Glomerular endothelial cell (primary cell): ENCODE results near the gene IST1. TPM values are rescaled to one million over a fixed set of nuclear protein-coding genes. Genes with fewer than 3 reads are reported as not detected.

Experiments
- DNase-seq: peaks from one replicate; pipeline ENCODE4 v3.0.0-alpha.2; 2011; ENCODE audit warnings: low read depth, low spot score; ENCODE audit errors: extremely low read depth
- total RNA-seq: library from RNA; depleted of rRNA; stranded (reverse); fragments of >200 nt; gene quantifications from 2 replicates; pipeline ENCODE4 v1.2.3, GENCODE V29; 2015

Gene IST1
- total RNA-seq, 1 donor from 2014 or later, result 192 TPM

- peak; percentile 63 for DNase-seq
Measured at GRCh38 chr16:71961066-71962039, 66.0 kb downstream of the IST1 start.

DNA sequence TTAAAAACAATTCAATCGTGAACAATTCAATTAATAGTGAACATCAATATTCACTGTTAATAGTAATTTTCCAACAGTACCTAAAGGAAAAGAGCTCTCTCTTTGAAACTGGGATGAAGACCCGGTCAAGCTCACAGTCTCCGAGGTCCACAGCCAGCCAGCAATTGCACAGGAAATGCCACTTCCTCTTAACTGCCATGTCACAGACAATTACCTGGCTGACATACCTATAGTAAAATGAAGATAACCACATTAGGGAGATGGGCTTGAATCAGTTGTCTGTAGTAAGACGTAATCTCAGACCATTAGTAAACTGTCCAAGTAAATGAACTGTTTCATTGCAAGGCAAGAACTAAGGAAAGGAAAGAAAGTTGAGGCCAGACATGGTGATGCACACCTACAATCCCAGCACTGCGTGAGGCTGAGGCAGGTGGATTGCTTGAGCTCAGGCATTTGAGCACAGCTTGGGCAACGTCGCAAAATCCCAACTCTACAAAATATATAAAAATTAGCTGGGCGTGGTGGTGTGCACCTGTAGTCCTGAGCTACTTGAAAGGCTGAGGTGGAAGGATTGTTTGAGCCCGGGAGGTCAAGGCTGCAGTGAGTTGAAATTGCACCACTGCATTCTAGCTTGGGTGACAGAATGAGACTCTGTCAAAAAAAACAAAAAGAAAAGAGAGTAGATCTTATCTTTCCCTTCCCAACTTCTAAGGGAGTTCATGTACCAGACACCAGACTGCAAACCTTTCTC, 68.0 kb downstream of the IST1 start:
- no peak for DNase-seq

DNA sequence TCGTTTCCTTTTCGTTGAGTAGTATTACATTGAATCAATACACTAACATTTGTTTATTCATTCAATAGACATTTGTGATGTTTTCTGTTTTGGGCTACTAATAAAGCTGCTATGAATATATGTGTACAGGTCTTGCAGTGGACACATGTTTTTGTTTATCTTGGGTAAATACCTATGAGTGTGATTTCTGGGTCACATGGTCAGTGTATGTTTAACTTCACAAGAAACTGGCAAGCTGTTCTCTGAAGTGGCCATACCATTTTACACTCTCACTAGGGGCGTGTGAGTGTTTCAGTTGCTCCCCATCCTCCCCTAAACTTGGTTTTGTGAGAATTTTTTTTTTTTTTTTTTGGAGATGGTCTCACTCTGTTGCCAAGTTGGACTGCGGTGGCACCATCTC, 69.9 kb downstream of the IST1 start:
- DNase-seq, result no peak

DNA sequence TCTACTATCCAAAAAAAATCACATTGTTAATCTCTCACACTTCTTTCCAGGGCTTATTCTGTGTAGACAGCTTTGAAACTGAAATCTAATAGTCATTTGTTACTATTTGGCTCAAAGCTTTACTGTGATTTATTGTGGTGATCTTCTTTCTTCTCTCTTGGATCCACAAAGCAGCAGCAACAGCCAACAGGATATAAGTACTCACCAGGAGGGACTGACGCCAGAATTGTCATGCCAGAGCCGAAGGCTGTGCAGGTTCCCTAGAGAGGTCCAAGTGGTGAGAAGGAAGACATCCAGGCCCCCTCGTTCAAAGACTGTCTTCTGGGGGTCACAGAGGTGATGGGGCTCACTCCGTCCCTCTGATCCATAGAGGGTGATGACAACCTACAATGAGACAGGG, 71.6 kb downstream of the IST1 start:
- DNase-seq, result no peak

- DNase-seq, result no peak
Measured at GRCh38 chr16:71969353-71969752, 74.0 kb downstream of the IST1 start.

- no peak for DNase-seq
Measured at GRCh38 chr16:71971571-71971970, 76.2 kb downstream of the IST1 start.

DNA sequence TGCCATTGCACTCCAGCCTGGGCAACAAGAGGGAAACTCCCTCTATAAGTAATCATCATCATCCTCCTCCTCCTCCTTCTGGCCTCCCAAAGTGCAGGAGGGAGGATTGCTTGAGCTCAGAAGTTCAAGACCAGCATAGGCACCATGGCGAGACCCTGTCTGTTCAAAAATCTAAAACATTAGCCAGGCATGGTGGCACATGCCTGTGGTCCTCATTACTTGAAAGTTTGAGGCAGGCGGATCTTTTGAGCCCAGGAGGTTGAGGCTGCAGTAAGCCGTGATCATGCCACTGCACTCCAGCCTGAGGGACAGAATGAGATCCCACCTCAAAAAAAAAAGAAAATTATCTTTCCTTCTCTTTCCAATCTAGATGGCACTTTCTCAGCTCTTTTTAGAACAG, 77.0 kb downstream of the IST1 start:
- DNase-seq, result no peak

GRCh38 chr16:71973001-71973400, 77.7 kb downstream of the IST1 start:
- no peak for DNase-seq

DNA sequence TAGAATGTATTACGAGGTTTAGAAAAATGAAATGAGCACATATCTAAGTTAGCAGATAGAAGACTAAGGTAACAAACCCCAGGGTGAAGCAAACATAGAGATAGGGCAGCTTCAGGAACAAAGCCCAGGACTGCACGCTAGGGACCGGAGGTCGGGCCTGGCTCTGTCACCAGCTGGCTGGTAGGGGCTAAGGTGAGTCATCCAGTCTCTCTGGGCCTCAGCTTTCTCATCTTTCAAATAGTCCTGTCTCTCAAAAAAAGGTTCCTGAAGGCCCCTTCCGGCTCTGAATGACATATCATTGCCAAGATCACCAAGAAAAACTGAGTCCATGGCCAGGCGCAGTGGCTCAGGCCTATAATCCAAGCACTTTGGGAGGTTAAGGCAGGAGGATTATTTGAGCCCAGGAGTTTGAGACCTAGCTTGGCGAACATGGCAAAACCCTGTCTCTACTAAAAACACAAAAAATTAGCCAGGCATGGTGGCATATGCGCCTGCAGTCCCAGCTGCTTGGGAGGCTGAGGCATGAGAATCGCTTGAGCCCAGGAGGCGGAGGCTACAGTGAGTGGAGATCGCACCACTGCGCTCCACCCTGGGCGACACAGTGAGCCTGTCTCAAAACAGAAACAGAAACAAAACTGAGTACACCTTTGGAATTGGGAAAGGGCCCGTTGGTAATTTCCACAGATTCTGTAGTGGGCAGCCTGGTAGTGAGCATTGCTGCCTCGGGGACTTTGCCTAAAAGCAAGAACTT, 78.9 kb downstream of the IST1 start:
- DNase-seq, result no peak

Other genes with a start within 250 kb of the IST1 start
- gene PHLPP2, start 170.8 kb upstream of the IST1 start, total RNA-seq, result 6.1 and 8.3 TPM in 2 replicates
- 51.9 and 75.7 TPM in 2 replicates for gene AP1G1, start 86.7 kb upstream of the IST1 start, total RNA-seq
- gene ATXN1L, start 49.6 kb upstream of the IST1 start, total RNA-seq, result 26.1 and 26.9 TPM in 2 replicates
- 3.5 and 9.0 TPM in 2 replicates for gene ZNF821, start 11.3 kb upstream of the IST1 start, total RNA-seq
- gene PKD1L3, start 104.9 kb downstream of the IST1 start, total RNA-seq, result not detected in 2 replicates
- 2.7 and 3.6 TPM in 2 replicates for gene DHODH, start 113.2 kb downstream of the IST1 start, total RNA-seq
- gene HP, start 159.0 kb downstream of the IST1 start, total RNA-seq, result not detected in 2 replicates
- gene HPR, start 167.7 kb downstream of the IST1 start, total RNA-seq, result not detected in 2 replicates
- gene TXNL4B, start 198.1 kb downstream of the IST1 start, total RNA-seq, result 6.0 and 6.2 TPM in 2 replicates
- 44.7 and 52.7 TPM in 2 replicates for gene DHX38, start 198.3 kb downstream of the IST1 start, total RNA-seq